Hair follicular keratinocyte (primary cell): ENCODE measurements around the gene ZNF600. TPM values are rescaled to one million over a fixed set of nuclear protein-coding genes. Genes with fewer than 3 reads are reported as not detected.

ENCODE experiments used
- total RNA-seq: library from RNA; depleted of rRNA; stranded (reverse); fragments of >200 nt; gene quantifications from 2 replicates; pipeline ENCODE4 v1.2.3, GENCODE V29; 2015

Gene ZNF600
- 2.2 and 5.0 TPM in 2 replicates for total RNA-seq

GRCh38 chr19:52786464-52787354 is at the start of gene ZNF600:
Gene ZNF600 (minus strand): TSS chr19:52786791. CDS start chr19:52778888, 7,903 bp downstream.

GRCh38 chr19:52821204-52821960 is 34.8 kb upstream of the ZNF600 start, which contains the start of gene ZNF28:
Gene ZNF28 (minus strand): TSS chr19:52821633. CDS start chr19:52817958, 3,675 bp downstream.

GRCh38 chr19:52734893-52735661 is 51.5 kb downstream of the ZNF600 start, which contains the start of gene ZNF611:
Gene ZNF611 (minus strand): TSS chr19:52735044. CDS start chr19:52715894, 19,150 bp downstream.

Other genes starting within 250 kb of the ZNF600 start
- gene ZNF701, start 216.5 kb downstream of the ZNF600 start, total RNA-seq: 2.6 and 6.4 TPM in 2 replicates
- 8.7 and 15.8 TPM in 2 replicates for gene ZNF83, start 148.4 kb downstream of the ZNF600 start, total RNA-seq
- 2.2 and 3.4 TPM in 2 replicates for gene ZNF611, start 51.7 kb downstream of the ZNF600 start, total RNA-seq
- 12.0 and 12.7 TPM in 2 replicates for gene ZNF28, start 34.8 kb upstream of the ZNF600 start, total RNA-seq
- gene ZNF468, start 70.8 kb upstream of the ZNF600 start, total RNA-seq: 6.8 and 10.1 TPM in 2 replicates
- gene ZNF320, start 110.8 kb upstream of the ZNF600 start, total RNA-seq: 5.4 and 5.5 TPM in 2 replicates
- 3.4 and 6.2 TPM in 2 replicates for gene ZNF888, start 136.6 kb upstream of the ZNF600 start, total RNA-seq
- gene ZNF816, start 176.1 kb upstream of the ZNF600 start, total RNA-seq: 3.5 and 4.8 TPM in 2 replicates
- not detected in 2 replicates for gene ERVV-1, start 227.1 kb upstream of the ZNF600 start, total RNA-seq